Ovary (tissue), 9 donors: Measurements from ENCODE around the gene CMTM5. TPM values are rescaled to one million over a fixed set of nuclear protein-coding genes. Genes with fewer than 3 reads are reported as not detected.
"Not testable (repeated sequence)": the region's sequence is repeated elsewhere in the genome, so short reads cannot be mapped to it uniquely, and the experiment has no call there.

Source experiments
- DNase-seq, 5 donors: peaks; one replicate each; pipeline ENCODE4 v3.0.0-alpha.2; 2019 to 2020
- H3K27ac ChIP-seq, 2 donors: fragments of 200-600 bp; one replicate each; pipeline versions ENCODE4 v1.5.1 to v1.8.0; 2019 to 2022
- H3K27me3 ChIP-seq: fragments of 200-600 bp; one replicate; pipeline ENCODE4 v1.8.0; 2022
- H3K36me3 ChIP-seq: fragments of 200-600 bp; sonication (generic); one replicate; pipeline ENCODE4 v1.5.1; 2019
- H3K4me1 ChIP-seq: one replicate; pipeline ENCODE4 v1.8.1; 2013; ENCODE audit warnings: mild to moderate bottlenecking, moderate library complexity; ENCODE audit not compliant: insufficient read depth
- H3K4me3 ChIP-seq: fragments of 200-600 bp; sonication (generic); one replicate; pipeline ENCODE4 v1.5.1; 2017
- H3K9me3 ChIP-seq, 2 donors: fragments of 200-600 bp in 1 of 2; sonication (generic) in 1 of 2; one replicate each; pipeline versions ENCODE4 v1.5.1 to v1.8.1; 2013 to 2019; ENCODE audit warnings: mild to moderate bottlenecking in 1 of 2, moderate library complexity in 1 of 2
- CTCF ChIP-seq, 3 donors: fragments of 450-650 bp in 2 of 3; fragments of 200-600 bp in 1 of 3; IDR thresholded peaks; one replicate each; pipeline versions ENCODE4 v1.5.1 to v1.8.0; 2016 to 2022; ENCODE audit warnings: antibody characterized with exemption in 3 of 3, mild to moderate bottlenecking in 1 of 3
- EP300 ChIP-seq: sonication (generic); formaldehyde crosslinking; IDR thresholded peaks from one replicate; pipeline ENCODE4 v1.6.1; 2017; ENCODE audit warnings: antibody characterized with exemption
- POLR2A ChIP-seq: fragments of 450-650 bp; IDR thresholded peaks from one replicate; pipeline ENCODE4 v1.6.1; 2017; ENCODE audit warnings: antibody characterized with exemption, mild to moderate bottlenecking, moderate library complexity
- WGBS, 3 donors: extraction: QIAGEN DNeasy Blood & Tissue Kit in 1 of 3; methylation state at CpG; one replicate each; pipeline versions ENCODE4 v1.1.5 to v1.1.7; 2013 to 2017; 5-methylcytosine and 5-hydroxymethylcytosine counted together
- intact Hi-C, 4 donors: fragments of 100-400 bp; cut with DNase I; formaldehyde crosslinking; loops; one replicate each; pipeline versions ENCODE4 v1.11.0 to v1.15.1; 2022 to 2023
- polyA plus RNA-seq, 2 donors: library from polyadenylated mRNA; stranded (reverse); fragments of 200-250 nt in 1 of 2; fragments of 350-450 nt in 1 of 2; fragmentation: Illumina TruSeq in 1 of 2; extraction: RNeasy Lipid Tissue Mini Kit (QIAGEN cat#74804) in 1 of 2; gene quantifications; one replicate each; pipeline ENCODE4 v1.2.3, GENCODE V29; 2013 to 2014
- total RNA-seq, 7 donors: library from RNA; depleted of rRNA in 2 of 7; stranded (reverse); fragments of >200 nt in 2 of 7; fragmentation: NEBNext Ultra II Directional in 3 of 7; extraction: Animal tissue kit (Norgen Biotek cat#: 25700) in 3 of 7; gene quantifications; one replicate each; pipeline versions ENCODE4 v1.1.0 to v1.2.4, GENCODE V29; 2016 to 2023
- donor health status: DM: no; HTN: no; CAD: no; lungs with moderate emphysema.
- donor health status: DM: no; HTN: no; CAD: no.
- donor health status: Bipolar disorder and iron deficiency.
- donor health status: DM: yes; HTN: yes; CAD: no.
- donor health status: DM: no; HTN: no; CAD: no.
- donor health status: DM: yes; HTN: yes; CAD: no.

CMTM5 gene
- total and polyA plus RNA-seq, 9 donors, result 0.16 to 1.1 (median 0.48) TPM; not detected in 6

GRCh38 chr14:23396781-23397407 lies 20.0 kb downstream of the CMTM5 start:
- Histone ChIP-seq H3K27ac (no peak overlapping the region), H3K36me3 (no peaks in the 10 kb centered on the region)

GRCh38 chr14:23398348-23398747 lies 21.5 kb downstream of the CMTM5 start:
- Histone ChIP-seq H3K36me3 (no peaks in the 10 kb centered on the region), H3K27me3 (no peaks in the 10 kb centered on the region), H3K4me3 (no peak overlapping the region), H3K27ac (no peak overlapping the region), H3K4me1 (no peaks in the 10 kb centered on the region), H3K9me3 (no peaks in the 10 kb centered on the region)
- TF ChIP-seq EP300 (no peak), POLR2A (no peak), CTCF (IDR thresholded peaks at IDR 0.05) (no peak)
- WGBS, 3 donors, result 68 to 78% (median 72%) methylated on average over 4 of the region's 4 CpGs
- intact Hi-C loops, result no loop called here
- no peak for DNase-seq

More at GRCh38 chr14:23396781-23397407, 20.0 kb downstream of the CMTM5 start:
- Histone ChIP-seq H3K27me3 (no peaks in the 10 kb centered on the region), H3K9me3 (no peaks in the 10 kb centered on the region), H3K4me1 (no peaks in the 10 kb centered on the region), H3K4me3 (no peak overlapping the region)
- WGBS, 3 donors, result 92 to 95% (median 95%) methylated on average over 10 of the region's 10 CpGs
- intact Hi-C loops, result no loop called here
- TF ChIP-seq CTCF (IDR thresholded peaks at IDR 0.05) (no peak), EP300 (no peak), POLR2A (no peak)
- DNase-seq, result no peak

- 82 to 92% (median 83%) methylated on average over 3 of the region's 3 CpGs for WGBS, 3 donors
- no peak overlapping the region for H3K4me3 ChIP-seq
- H3K36me3 ChIP-seq, result no peaks in the 10 kb centered on the region
- TF ChIP-seq EP300 (no peak), POLR2A (no peak), CTCF (IDR thresholded peaks at IDR 0.05) (no peak)
- no peak overlapping the region for H3K27ac ChIP-seq
- no peaks in the 10 kb centered on the region for H3K4me1 ChIP-seq
- no peak for DNase-seq
- intact Hi-C loops, result no loop called here
- no peaks in the 10 kb centered on the region for H3K27me3 ChIP-seq
- H3K9me3 ChIP-seq, result no peaks in the 10 kb centered on the region
These were observed 22.3 kb downstream of the CMTM5 start for GRCh38 chr14:23399136-23399535.

GRCh38 chr14:23399591-23399990 lies 22.7 kb downstream of the CMTM5 start:
- no peak overlapping the region for H3K4me3 ChIP-seq
- 69 to 71% (median 69%) methylated on average over 6 of the region's 6 CpGs for WGBS, 3 donors
- intact Hi-C loops, result no loop called here

GRCh38 chr14:23400496-23401149 lies 23.8 kb downstream of the CMTM5 start:
- H3K36me3 ChIP-seq, H3K4me1 ChIP-seq, H3K27me3 ChIP-seq, DNase-seq, intact Hi-C loops, H3K4me3 ChIP-seq, H3K27ac ChIP-seq, H3K9me3 ChIP-seq: not testable (repeated sequence)
- 89 to 93% (median 91%) methylated on average over 16 of the region's 16 CpGs for WGBS, 3 donors

More at GRCh38 chr14:23399591-23399990, 22.7 kb downstream of the CMTM5 start:
- no peak overlapping the region for H3K27ac ChIP-seq
- H3K36me3 ChIP-seq, result no peaks in the 10 kb centered on the region
- H3K27me3 ChIP-seq, result no peaks in the 10 kb centered on the region
- no peaks in the 10 kb centered on the region for H3K4me1 ChIP-seq
- no peak for TF ChIP-seq CTCF (IDR thresholded peaks at IDR 0.05)
- TF ChIP-seq POLR2A, result no peak
- no peaks in the 10 kb centered on the region for H3K9me3 ChIP-seq
- no peak for DNase-seq
